ENCODE results near the gene MAP2K3.

The MAP2K3 gene

DNA sequence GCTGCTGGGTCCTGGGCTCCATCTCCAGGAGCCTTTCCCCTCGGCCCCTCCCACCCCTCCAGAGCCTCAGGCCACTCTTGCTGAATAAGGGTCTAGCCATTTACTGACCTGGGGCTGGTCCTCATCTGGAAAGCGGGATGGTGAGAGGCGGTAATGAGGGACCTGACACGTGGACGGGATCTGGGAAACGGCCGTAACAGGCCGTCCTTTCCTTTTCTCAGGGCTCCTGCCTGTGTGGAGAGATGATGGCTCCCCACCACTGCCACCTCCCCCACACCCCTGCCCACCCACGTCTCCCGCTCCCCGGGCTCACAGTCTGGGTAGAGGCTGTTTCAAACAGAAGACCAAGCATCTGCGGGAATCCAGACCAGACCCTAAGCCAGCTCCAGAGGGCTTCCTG is 71.1 kb downstream of the MAP2K3 start:
- no peak for DNase-seq

DNA sequence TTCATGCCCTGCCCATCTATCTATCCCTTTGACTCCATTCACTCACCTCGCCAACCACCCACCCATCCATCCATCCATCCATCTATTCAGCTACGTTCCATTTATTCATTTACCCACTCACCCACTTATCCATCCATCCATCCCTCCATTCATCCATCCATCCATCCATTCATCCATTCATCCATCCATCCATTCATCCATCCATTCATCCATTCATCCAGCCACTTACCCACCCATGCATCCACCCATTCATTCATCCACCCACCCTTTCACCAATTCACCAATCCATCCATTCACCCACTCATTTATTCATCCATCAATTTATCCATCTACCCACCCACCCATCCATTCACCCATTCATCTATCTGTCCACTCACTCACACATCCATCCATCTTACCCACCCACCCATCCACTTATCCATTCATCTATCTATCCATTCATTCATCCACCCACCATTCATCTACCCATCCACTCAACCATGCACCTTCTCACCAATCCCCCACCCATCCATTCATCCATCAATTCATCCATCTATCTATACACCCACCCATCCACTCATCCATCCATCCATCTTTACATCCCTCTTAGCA is 72.1 kb downstream of the MAP2K3 start:
- DNase-seq: no peak

DNA sequence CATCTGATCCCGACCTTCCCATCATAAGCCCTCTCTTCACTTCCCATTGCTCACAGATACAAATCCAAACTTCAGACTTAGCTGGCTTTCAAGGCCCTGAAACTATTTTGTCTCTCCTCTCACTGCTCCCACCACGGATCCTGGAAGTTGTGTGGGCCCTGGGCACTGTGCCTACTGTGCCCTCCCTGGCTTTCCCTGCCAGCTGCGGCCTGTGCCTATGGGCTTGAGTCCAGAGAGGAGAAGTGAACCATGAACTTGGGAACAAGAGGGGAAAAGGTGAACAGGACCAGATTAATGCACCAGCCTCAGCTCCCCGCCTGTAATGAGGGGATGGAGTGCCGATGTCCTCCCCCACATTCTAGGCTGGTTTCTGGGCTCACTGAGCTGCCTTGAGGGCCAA is 72.8 kb downstream of the MAP2K3 start:
- no peak for DNase-seq

DNA sequence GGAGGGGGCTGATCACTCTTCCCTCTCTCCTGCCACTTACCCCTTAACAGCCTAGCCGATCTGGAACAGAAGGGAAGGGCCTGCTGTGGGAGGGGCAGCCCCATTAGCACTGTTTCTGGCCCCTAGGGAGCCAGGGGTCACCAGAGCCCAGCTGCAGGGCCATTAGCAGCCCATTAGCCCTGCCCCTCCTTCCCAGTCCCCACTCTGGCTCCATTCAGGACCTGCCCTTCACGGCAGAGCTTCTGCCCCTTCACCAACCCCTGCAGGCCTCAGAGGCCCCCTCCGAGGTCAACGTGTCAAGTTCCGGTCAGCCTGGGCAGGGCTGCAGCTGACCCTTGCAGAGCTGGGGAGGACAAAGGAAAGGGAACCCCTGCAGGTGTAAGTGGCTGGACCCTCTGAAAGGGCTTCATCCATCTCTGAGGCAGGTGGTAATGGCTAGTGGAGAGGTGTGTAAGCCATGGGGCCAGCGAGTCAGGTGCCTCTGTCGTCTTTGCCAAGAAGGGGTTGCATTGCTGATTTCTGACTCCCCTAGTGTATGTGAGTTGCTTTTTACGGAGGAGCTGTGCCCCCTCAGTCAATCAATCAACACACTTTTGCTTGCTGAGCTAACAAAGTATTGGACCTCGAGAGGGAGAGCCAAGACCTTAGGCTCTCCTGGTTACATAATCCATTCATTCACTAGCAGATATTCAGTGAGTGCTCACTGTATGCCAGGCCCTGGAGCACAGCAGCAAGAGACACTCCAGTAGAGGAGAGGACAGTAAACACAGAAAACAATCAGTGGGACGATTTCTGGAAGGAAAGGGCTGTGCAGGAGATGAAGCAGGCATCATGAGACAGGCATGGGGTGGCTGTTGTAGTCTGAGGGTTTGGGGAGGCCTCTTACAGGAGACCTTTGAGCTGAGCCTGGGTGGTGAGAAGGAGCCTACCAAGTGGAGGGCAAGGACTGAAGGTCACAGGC is 73.5 kb downstream of the MAP2K3 start:
- no peak for DNase-seq

DNA sequence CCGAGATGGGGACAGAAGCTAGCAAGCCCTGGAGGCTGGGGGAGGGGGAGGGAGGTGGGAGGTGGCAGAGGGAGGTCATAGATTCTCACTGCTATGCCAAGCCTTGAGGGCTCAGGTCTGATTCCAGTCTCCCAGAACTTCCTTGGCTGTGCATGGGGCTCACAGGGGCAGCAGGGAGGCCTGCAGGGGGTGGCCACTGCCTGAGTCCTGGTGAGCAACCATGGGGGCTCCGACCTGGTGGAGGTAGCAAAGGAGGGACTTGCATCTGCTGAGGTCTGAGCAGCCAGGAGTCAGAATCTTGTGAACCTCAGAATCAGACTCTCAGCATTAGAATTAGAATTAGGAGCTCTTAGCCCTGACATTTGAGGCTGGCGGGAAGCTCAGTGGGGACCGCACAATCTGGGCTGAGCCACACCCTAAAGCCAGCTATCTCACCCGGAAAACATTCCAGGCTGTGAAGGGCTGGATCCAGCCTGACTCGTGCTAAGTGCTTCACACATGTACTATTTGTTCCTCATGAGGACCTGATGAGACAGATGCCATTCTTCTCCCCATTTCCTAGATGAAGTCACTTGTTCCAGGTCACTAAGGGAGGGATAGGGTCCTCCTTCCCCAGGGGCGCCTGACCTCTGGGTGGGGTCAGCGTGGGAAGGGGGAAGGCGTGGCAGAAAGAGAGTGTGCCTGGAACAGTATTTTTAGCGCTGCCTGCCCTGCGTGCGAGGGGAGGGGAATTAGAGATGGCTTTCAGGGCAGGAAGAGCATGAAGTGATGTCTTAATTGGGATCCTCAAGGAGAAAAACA is 74.4 kb downstream of the MAP2K3 start:
- no peak for DNase-seq

DNA sequence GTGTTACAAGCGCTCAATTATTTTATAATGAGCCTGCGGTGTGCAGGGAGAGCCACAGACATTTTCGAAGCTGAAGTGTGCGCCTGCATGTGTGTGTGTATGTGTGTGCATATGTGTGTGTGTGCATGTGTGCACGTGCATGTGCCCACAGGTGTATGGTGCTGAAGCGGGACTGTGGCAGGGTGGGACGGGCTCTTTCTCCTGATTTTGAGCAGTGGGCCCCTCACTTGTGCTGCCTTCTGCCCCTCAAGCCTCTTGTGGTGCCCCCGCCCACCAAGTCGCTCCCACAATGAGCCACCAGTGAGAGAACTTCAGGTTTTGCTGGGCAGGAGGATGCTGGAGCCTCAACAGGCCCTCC is 75.0 kb downstream of the MAP2K3 start:
- no peak for DNase-seq

DNA sequence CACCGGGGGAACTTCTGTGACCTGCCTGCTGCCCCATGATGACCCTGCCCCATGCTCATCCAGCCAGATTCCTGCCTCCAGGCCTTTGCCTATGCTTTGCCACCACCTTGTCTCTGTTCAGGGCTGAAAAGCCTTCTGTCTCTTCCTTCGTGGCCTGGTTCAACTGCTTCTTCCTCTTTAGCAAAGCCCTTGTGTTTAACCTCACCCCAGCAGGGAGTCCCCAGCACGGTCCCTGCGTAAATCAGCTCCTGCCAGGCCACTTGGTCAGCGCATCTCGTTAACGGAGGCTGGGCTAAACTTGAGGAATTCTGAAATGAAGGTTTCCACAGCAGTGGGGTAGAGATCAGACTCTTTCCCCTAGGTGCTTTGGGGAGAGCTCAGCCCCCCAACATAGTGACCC is 75.5 kb downstream of the MAP2K3 start:
- no peak for DNase-seq

DNA sequence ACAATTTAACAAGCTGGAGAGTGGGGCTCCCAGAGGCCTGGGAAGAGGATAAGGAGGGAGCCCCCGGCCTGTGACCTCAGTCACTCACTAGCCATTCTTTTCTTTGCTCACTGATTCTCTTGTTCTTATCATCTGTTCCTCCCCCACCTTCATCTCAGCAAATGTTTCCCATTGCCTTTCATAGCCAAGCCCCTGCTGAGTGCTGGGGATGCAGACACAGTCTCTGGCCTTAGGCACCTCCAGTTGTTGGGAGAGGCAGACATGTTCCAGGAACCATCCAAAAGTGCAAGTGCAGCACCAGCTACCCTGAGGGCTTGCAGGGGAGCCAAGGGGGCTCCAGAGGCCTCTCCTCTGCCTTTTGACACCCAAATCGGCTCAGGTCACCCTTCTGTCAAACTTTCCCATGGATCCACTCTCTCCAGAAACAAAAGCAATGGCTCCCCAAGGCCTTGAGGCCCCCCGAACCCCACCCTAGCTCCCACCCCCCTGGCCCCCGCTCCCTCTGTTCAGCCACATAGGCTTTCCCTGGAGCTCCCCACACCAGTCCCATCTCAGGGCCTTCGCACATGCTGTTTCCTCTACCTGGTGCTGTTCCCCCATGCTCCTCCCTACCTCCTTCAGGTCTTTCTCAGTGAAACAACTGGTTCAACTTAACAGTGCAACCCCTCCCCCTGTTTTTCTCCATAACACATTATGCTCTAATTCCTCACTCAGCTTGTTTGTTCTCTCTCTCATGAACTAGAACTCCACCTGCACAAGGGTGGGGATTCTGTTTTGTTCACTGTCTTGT is 76.7 kb downstream of the MAP2K3 start:
- no peak for DNase-seq

DNA sequence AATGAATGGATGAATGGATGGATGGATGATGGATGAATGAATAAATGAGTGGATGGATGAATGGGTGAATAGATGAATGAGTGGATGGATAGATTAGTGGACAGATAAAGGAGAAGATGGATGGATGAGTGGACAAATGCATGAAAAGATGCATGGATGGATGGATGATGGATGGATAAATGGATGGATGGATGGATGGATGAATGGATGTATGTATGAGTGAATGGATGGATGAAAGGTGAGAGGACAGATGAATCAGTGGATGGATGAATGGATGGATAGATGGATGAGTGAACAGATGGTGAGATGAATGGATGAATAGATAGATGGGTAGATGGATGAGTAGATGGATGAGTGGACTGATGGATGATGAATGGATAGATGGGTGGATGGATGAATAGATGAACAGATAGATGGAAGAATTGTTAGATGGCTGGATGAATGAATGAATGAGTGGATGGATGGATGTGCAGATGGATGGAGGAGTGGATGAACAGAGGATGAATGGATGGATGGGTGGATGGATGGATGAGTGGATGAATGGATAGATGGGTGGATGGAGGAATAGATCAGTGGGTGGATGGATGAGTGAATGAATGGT is 77.9 kb downstream of the MAP2K3 start:
- DNase-seq: no peak

DNA sequence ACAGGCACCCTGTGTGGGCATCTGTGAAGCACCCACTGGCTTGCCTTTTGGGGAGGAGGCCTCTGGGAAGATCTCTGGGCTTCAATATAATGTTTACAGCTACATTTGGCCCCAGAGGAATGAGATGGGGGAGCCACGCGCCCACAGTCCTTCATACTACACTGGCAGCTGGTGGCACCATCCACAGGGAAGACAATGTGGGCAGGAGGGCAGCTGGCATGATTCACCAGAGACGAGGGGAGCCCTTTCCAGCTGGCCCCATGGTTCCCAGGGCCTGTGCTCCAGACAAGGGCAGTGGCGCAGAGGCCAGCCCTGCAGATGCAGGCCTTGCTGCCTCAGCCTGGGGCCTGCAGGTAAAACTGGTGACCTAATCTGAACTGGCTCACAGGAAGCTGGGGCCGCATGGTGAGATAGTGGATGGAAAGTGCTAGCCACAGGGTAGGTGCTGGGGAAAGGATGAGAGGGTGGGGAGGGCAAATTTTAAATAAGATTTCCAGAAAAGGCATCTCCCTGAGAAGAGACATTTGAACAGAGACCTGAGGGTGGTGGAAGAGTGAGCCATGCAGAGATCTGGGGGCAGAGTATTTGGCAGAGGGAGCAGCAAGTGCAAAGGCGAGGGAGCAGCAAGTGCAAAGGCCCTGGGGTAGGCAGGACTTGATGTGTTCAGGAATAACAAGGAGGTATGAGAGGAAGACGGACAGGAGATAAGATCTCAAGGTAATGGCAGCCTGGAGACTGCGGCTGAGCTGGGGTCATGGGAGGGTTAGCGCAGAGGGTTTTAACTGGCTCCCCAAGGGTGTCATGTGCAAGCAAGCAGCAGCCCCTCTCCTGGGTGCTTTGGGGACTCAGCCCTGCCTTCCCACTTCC is 79.5 kb downstream of the MAP2K3 start:
- DNase-seq: no peak
